ENCODE data around the gene TOR3A.
A peak's percentile ranks its signal among the peaks of the same experiment; 100 is the strongest.
"Not testable (repeated sequence)": the region's sequence is repeated elsewhere in the genome, so short reads cannot be mapped to it uniquely, and the experiment has no call there.

Gene TOR3A, protein sequence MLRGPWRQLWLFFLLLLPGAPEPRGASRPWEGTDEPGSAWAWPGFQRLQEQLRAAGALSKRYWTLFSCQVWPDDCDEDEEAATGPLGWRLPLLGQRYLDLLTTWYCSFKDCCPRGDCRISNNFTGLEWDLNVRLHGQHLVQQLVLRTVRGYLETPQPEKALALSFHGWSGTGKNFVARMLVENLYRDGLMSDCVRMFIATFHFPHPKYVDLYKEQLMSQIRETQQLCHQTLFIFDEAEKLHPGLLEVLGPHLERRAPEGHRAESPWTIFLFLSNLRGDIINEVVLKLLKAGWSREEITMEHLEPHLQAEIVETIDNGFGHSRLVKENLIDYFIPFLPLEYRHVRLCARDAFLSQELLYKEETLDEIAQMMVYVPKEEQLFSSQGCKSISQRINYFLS

DNA sequence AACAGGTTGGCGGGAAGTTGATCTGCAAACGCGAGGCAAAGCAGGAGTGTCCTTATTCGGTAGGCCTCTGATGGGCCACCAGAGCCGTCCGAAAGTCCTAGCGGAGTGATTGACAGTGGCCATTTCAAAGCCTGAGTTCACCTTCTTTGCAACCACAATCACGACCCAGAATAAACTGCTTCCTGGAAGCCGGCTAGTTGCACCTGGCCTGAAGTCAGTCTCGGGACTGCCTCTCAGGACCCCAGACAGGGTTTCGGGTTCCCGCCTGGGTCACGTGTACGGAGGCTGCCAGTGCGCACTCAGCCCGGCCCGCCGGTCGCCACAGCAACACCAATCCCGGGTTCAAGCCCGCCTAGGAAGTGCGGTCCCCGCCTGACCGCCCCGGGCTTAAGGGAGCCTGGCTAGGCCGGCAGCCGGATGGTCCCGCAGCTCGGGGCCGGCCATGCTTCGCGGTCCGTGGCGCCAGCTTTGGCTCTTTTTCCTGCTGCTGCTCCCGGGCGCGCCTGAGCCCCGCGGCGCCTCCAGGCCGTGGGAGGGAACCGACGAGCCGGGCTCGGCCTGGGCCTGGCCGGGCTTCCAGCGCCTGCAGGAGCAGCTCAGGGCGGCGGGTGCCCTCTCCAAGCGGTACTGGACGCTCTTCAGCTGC lies at the start of gene TOR3A:
TSS of gene TOR3A (plus strand) at position 384 of the 646 bp plus-strand sequence. CDS start at position 443, 59 bp downstream.
- DNase-seq (ENCODE audit: low read depth): peak; percentile 57

DNA sequence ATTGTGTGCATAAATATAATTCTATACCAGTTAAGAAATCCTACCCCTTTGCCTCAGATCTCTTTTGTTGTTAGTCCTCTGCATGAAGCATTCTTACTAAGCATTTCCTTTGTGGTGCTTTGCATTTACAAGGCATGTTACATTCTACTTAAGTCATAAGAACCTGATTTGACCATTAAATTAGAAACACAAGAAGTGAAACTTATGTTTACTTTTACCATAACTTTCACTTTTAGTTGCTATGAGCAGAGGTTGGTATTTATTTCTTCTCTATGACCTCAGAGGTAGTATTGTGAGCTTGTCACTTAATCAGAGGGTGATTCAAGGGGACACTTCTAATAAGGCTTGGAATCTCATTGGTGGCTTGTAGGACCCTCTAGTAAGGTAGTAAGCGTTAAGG lies 47.1 kb upstream of the TOR3A start:
- DNase-seq (ENCODE audit: low read depth): no peak

DNA sequence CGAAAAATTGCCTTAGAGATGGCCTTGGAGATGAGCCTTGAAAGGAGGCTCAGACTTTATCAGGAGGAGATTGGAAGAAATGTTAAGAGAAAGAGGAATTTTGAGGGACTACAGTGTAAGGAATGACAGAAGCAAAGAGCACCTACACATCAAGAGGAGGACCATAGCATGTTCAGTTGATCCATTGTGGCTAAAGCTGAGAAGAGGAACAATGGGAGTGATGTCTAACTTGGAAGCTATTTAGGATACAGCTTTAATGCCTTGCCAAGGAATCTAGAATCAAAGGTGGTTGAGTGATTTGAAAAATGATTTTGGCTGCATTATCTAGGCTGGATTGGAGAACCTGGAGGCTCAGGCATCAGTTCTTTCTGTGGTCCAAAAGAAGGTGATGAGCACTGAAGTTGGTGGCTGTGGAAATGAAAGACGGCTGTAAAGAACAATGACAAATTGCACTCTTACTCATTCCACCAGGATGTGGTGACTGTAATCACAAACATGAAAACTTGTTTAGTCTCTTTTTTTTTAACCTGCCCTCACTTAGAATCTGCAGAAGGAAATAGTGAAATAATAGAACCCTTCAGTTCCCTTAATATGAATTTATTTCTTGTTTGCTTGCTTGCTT lies 44.9 kb upstream of the TOR3A start:
- DNase-seq (ENCODE audit: low read depth): no peak

DNA sequence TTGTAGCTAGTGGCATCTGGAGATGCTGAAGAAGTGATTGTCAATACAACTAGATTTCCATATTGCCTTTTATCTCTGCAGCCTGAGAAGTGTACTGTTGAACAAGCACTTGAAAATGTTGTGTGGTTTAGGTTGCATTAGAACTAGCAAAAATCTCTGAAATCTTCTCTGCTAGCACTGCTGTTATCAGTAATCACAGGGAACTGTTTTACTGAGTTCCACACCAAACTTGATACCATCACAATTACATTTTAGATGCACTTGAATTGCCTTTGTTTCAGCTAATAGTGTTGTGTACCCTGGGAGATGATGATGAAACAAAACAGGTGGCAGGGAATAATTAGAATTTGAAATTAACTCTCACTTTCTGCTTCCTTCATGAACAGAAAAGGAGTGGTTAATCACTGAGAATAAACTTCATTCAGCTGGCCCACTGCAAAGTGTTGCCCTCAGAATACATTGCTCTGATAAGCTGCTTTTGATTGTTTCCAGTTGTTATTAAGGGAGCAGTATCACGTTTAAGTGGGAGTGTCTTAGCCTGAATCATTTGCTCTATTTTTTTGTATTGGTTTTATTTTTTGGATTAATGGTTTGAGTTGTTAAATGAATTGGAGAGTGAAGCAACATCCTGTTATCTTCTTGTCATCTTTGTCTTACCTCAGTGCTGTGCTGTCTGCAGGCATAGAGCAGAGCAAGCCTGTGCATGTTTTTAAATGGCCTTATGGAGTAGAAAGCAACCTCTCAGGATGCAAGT lies 43.2 kb upstream of the TOR3A start:
- no peak for DNase-seq (ENCODE audit: low read depth)

DNA sequence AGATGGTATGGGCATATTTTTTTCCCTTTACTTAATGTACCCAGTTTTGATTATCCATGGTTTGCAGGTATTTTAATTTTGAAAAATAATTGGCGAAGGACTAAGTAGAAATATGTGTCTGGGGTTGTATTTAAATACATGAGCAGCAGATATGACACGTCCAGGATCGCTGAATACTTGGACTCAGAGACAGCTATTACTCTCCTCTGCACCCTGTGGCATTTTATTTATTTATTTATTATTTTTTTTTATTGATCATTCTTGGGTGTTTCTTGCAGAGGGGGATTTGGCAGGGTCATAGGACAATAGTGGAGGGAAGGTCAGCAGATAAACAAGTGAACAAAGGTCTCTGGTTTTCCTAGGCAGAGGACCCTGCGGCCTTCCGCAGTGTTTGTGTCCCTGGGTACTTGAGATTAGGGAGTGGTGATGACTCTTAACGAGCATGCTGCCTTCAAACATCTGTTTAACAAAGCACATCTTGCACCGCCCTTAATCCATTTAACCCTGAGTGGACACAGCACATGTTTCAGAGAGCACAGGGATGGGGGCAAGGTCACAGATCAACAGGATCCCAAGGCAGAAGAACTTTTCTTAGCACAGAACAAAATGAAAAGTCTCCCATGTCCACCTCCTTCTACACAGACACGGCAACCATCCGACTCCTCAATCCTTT lies 42.2 kb upstream of the TOR3A start:
- not testable (repeated sequence) for DNase-seq (ENCODE audit: low read depth)

DNA sequence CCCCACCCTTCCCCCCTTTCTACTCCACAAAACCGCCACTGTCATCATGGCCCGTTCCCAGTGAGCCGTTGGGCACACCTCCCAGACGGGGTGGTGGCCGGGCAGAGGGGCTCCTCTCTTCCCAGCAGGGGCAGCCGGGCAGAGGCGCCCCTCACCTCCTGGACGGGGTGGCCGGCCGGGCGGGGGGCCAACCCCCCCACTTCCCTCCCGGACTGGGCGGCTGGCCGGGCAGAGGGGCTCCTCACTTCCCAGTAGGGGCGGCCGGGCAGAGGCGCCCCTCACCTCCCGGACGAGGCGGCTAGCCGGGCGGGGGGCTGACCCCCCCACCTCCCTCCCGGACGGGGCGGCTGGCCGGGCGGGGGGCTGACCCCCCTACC lies 41.7 kb upstream of the TOR3A start:
- DNase-seq (ENCODE audit: low read depth): not testable (repeated sequence)

DNA sequence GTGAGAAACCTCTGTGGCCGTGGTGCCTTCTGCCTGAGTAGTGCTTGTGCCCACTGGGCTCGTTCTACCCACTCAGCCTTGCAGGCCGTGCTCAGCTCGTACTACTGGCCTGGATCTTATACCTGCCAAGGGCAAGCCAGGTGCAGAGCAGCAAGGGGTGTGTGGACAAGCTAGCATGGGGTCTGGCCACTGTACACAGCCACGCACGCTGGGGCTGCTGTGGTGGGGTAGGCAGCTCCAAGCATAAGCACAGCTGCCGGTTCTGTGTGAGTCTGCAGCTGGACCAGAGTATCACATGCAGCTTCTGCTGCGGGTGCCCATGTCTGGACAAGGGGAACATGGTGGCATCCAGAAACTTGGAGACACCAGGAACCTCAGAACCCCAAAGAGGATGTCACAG lies 39.8 kb upstream of the TOR3A start:
- DNase-seq (ENCODE audit: low read depth): no peak

DNA sequence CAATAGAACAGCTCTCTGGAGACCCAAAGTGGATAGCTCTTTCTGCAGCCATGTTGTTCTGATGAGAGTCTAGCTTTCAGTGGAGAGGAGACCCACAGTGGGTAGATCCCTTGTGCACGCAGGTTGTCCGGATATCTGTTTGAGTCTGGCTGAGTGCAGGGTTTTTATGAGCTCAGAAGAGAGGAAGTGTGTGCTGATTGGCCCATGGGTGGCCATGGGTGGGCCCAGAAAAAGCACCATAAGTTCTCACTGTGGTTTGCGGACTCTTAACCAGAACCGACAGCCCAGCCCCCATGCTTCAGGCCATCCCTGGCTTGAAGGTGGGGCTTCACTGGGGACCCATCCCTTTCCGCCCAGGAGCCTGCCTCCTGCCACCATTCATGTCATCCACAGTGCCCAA lies 39.2 kb upstream of the TOR3A start:
- DNase-seq (ENCODE audit: low read depth): no peak

DNA sequence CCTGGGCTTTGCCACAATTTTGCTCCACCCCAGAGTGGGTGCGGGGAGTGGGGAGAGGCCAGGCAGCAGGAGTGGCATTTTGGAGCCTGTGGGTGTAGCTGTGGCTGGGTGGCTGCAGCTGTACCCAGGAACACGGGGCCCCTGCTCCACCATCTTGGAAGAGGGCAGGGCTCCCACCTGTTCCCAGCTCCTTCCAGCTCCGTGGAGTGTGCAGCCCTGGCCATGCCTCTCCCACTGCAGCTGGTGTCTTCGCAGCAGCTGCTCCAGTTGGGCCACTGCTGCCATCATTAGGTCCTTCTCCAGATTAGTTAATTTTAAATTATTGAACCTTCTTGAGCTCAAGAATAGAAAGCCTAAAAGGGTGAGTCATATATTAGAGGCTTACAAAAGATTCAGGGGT lies 38.6 kb upstream of the TOR3A start:
- DNase-seq (ENCODE audit: low read depth): no peak

DNA sequence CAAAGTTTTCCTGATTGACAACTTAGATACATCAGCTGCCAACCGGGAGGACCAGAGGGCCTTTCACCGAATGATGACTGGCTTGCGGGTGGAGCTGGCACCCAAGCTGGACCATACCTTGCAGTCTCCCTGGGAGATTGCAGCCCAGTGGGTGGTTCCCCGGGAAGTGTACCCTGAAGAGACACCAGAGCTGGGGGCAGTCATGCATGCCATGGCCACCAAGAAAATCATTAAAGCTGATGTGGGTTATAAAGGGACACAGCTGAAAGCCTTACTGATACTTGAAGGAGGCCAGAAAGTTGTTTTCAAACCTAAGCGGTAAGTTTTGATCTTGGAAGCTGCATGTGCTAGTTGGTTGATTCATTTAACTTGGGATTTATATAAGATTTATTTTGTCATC lies 38.0 kb upstream of the TOR3A start:
- no peak for DNase-seq (ENCODE audit: low read depth)

DNA sequence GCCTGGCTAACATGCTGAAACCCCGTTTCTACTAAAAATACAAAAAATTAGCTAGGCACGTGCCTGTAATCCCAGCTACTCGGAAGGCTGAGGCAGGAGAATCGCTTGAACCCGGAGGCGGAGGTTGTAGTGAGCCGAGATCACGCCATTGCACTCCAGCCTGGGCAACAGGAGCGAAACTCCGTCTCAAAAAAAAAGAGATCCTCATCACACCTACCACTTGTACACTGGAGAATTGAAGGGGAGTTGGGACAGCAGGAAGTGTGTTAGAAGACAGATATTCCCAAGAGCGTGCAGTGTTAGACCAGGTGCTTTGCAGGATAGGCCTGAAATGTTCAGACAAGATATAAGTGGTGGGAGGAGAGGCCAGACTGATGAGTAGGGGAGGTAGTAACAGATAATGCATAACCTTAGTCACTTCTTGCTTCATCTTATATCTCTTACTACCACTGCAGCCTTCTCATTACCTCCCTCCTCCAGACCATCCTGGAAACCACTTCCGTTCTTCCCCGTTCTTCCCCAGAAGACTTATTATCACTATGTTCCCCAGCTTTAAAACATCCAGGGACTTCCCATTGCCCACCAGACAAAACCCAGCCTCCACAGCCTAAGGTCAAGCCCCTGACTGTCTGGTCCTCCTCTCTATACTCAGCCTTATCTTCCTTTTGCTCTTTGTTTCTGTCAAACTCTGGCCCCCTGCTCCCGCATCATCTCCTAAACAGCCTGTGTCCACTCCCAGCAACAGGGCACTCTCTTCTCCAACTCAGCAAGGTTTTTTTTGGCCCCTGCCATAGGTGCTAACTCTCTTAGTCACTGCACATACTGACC lies 34.8 kb upstream of the TOR3A start:
- no peak for DNase-seq (ENCODE audit: low read depth)

DNA sequence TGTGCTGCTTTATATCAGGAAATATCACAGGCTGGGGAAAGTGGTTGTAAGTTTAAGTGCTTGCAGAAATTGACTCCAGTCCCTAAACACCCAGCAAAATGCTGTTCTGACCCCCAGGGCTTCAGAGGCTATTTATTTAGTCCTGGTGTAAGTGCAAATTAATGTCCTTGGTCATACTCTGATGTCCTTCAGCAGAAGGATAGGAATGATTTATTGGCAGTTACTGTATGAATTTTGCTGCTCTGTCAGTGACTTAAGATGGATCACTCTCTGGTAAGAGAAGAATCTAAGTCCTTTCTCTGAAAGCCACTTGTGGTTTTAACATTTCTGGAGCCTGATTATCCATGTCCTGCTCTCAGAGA lies 34.3 kb upstream of the TOR3A start:
- DNase-seq (ENCODE audit: low read depth): no peak

DNA sequence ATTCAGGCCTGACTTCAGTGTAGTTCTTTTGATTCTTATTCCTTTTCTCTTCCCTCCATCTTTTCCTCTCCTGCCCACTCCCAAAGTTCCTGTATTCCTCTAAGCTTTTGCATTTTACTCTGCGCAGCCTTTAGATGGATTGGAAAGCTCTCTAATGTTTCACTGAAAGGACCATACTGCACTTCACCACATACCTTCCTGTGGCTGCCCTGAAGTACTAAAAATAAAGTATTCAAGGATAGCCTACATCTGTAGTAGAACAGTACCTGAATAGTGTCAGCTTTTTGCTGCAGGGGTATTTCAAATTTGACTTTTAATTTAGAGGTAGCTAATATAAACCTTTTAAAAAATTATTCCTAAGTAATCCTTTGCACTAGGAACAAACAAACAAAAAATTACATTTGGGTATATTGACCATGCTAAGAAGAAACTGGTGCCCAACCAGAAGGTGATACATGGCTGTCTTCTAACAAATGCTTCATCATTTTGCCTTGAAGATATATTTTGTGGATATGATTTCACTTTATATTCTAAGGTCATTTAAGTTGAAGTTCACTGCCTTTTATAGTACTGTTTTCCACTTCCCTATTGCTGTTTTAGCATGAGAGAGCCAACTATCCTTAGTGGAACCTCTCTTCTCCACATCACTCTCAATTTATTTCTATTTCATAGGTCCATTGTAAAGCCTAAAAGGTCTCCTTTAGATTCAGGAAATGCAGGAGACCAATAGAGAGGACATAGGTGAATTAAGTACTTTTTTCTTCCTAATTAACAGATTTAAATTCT lies 33.3 kb upstream of the TOR3A start:
- DNase-seq (ENCODE audit: low read depth): no peak

DNA sequence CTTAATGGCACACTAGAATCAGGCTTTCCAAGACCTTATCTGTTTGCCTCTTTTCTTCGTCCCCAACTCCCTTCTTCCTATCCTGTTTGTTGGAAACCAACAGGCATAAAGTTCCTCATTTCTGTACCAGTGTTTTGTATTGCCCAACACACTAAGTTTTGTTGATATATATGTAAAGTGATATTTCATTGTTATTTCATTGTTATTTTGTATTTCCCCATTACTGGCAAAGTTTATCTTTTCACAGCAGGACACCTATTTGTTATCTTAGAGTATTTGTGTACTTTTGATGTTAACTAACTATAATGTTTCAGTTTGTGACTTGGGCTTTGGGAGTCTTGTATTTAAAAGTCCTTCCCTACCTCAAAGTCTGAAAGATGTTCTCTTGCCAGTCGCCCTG lies 29.1 kb upstream of the TOR3A start:
- no peak for DNase-seq (ENCODE audit: low read depth)

DNA sequence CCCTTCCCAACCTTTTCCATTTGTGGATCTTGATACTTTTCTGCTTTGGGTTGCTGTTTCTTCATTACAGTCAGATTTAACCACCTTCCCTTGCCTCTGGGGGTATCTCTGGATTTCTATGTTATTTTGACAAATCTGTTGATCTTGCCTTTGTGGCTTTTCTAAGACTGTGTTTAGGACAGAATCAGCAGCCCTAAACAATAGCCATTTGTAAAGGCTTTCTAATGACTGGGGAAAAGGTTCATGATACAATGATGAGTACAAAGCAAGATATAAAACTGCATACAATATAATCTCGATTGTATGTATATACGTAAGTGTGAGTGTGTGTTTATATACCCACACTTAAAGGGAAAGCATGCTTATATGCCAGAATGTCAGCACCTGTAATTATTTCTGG lies 28.4 kb upstream of the TOR3A start:
- no peak for DNase-seq (ENCODE audit: low read depth)

DNA sequence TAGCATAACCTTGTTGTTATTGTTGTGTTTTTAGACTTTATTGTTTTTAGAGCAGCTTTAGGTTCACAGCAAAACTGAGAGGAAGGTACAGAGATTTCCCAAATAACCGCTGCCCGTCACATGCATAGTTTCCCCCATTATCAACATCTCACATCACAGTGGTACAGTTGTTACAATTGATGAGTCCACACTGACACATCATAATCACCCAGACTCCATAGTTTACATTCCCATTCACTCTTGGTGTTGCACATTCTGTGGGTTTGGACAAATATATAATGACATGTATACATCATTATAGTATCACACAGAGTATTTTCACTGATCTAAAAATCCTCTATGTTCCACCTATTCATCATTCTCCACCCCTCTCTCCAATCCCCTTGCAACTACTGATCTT lies 25.9 kb upstream of the TOR3A start:
- DNase-seq (ENCODE audit: low read depth): no peak

DNA sequence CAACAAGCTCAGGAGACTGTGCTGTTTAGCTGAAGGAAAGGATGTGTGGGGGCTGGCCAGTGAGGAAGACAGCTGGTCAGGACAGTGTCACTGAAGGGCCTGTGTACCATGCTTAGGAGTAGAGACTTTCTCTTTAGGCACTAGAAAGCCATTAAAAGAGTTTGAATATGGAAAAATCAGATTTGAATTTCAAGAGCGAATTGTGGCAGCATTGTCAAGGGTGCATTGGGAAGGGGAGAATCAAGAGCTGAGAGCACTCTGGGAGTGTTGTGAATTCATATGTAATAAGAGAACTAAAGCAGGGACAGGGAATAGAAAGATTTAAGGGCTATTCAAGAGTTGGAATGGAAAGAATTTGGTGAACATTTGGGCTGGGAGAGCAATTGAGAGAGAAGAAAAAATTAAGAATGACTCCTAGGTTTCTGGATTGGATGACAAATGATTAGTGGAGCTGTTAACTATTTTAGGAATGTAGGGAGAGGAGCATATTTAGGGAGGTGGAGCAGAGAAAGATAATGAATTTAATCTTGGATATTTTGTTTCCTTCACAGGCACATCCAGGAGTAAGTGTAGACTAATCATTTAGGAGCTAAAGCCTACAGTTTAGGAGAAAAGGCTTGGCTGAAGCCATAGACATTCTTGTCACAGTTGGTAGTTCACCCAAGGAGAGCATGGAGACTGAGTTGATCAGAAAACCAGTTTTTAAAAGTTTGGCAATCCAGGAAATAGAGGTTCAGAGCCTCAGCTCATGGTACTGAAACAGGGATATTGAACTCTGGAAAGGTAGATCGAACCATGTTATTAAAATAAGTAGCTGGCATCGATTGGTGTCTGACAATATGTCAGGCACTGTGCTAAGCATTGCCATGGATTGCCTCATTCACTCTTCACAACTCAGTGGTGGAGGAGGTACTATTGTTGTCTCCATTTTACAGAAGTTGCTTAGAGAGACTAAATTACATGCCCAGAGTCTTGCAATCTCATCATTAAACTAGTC lies 23.1 kb upstream of the TOR3A start:
- DNase-seq (ENCODE audit: low read depth): no peak

DNA sequence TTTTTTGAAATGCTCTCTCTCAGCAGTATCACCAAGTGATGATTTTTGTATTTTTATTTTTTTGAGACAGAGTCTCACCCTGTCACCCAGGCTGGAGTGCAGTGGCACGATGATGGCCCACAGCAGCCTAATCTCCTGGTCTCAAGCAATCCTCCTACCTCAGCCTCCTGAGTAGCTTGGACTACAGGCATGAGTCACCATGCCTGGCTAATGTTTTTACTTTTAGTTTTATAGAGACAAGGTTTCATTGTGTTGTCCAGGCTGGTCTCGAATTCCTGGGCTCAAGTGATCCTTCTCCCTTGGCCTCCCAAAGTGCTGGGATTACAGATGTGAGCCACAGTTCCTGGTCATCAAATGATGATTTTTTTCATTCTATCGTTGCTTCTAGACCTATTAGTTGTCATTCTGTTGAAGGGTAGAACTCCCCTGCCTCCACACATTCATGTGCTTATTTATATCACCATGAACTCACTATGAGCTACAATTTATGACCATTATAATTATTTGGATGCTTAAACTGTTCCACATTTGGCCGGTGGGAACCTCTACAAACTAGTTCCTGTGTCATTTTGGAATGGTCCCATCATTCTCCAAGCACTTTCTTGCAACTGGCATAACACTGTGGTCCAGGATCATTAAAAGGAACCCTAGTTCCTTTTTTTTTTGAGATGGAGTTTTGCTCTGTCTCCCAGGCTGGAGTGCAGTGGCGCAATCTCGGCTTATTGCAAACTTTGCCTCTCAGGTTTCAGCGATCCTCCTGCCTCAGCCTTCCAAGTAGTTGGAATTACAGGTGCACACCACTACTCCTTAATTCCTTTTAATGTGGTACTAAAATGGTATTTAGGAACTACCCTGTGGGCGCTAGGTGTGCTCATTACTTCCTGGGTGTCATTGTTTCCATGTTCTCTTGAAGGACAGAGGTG lies 20.2 kb upstream of the TOR3A start:
- no peak for DNase-seq (ENCODE audit: low read depth)
